GM19468 (cell line): ENCODE data around the gene STRN.
"Not testable (repeated sequence)": the region's sequence is repeated elsewhere in the genome, so short reads cannot be mapped to it uniquely, and the experiment has no call there.

Experiments
- ATAC-seq: cut with Tn5 transposase; IDR thresholded peaks from one replicate; pipeline ENCODE4 v1.9.1; 2021; ENCODE audit warnings: mild to moderate bottlenecking, moderate library complexity, moderate number of reproducible peaks; ENCODE audit not compliant: unreplicated experiment; ENCODE audit errors: extremely low read depth

Gene STRN

GRCh38 chr2:36918307-36918706 is 48.0 kb downstream of the STRN start:
- ATAC-seq = no peak

DNA sequence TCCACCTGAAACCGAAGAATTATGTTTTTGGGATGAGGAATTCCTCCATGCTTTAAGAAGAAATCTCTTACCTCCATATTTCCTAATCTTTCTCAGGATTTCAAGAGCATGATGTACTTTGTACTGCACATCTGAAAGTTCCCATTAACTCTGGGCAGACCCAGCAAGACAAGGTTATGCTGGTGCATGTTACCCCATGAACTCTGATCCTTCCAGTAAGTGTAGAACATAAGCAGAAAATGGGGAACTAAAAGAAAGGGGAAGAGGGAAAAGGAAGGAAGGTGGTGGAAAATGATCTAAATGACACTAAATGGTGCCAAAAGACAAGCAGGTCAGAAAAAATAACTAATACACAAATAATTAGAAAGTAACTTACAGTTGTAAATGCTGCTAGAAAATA is 50.7 kb downstream of the STRN start:
- no peak for ATAC-seq

- ATAC-seq = no peak
Observed at GRCh38 chr2:36912695-36913094, 53.6 kb downstream of the STRN start.

DNA sequence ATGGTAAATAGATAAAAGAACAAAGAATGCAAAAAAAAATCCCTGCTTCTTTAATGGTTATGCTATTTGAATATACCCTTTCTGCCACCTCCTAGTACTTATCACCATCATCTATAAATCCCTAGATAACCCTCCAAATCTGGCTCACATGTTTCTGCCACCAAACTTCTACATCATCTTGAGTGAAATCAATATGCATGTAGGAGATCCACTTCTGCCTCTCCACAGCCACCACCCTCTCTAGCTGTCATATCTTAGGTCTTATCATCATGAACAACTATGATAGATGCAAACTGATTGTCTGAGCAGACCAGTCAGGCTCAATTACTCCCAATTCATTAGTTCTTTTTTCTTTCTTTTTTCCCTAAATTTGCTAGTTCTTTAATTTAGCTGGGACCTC is 55.3 kb downstream of the STRN start:
- ATAC-seq = no peak

- no peak for ATAC-seq
Observed at GRCh38 chr2:36906277-36906676, 60.1 kb downstream of the STRN start.

DNA sequence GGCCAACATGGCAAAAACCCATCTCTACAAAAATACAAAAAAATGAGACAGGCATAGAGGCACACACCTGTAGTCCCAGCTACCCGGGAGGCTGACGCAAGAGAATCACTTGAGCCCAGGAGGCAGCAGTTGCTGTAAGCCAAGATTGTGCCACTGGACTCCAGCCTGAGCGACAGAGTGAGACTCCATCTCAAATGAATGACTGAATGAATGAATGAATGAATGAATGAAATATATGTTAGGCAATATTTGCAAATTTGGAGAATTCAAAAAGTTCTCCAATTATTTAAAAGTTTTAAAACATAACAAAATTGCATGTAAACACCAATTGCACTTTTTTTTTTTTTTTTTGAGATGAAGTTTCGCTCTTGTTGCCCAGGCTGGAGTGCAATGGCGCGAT is 61.7 kb downstream of the STRN start:
- ATAC-seq = no peak

DNA sequence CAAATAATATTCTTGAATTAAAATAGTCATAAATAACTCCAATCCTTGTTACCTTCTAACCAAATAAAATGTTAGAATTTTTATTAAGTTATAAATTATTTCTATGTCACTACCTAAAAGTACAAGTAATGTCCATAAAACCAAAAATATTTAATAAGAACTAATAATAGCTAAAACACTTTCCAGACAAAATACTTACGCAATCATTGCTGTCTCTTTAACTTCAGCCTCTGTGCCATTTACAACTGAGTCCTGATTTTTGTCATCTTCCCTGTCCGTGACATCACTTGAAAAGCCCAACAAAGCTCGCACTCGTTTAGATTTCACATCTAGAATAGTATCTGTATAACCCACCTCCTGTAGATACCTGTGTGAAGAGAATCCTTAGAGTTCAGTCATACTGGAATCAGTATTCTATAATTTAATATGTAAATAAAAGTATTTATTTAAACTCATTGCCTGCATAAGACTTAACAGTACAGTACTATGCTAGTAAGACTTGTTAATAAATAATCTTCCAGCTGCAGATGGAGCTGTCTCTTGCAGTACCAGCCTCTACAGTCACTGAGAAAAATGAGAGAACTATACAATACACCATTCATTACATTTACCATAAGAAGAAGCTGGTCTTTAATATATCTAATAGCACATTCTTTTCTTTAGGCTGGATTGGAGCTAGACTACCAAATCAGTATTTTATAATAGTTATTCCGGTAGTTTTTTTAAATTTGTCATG is 63.8 kb downstream of the STRN start:
- no peak for ATAC-seq

DNA sequence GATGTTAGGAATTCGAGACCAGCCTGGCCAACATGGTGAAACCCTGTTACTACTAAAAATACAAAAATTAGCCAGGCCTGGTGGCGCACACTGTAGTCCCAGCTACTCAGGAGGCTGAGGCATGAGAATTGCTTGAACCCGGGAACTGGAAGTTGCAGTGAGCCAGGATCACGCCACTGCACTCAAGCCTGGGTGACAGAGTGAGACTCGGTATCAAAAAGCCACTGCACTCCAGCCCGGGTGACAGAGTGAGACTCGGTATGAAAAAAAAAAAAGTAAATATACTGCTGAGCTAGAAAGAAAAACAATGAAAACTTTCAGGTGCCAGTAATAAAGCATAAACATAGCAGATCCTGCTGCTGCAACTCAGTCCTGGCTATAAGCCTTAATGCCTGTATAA is 73.5 kb downstream of the STRN start:
- no peak for ATAC-seq

- ATAC-seq = no peak
Observed at GRCh38 chr2:36889795-36890194, 76.5 kb downstream of the STRN start.

GRCh38 chr2:36887095-36887494 is 79.2 kb downstream of the STRN start:
- not testable (repeated sequence) for ATAC-seq

GRCh38 chr2:36886664-36887063 is 79.7 kb downstream of the STRN start:
- ATAC-seq = no peak

DNA sequence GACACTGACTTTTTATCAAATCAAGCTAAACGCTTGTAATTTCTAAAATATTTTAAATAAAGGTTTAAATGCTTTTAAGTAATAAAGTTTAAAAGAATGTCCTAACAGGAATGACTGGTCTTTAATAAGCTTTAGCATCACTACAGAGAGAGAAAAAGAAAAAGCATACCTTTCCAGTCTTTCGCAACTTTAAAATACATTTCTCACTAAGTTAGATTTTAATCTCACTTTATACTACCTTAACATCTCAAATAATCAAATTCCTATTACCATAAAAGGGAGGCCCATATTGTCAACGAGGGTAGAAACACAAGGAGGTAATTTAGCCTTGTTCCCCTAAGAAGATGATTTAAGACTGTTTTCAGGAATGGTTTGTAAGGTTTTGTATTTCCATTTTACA is 80.7 kb downstream of the STRN start:
- ATAC-seq = no peak

- no peak for ATAC-seq
Observed at GRCh38 chr2:36882532-36882931, 83.8 kb downstream of the STRN start.

DNA sequence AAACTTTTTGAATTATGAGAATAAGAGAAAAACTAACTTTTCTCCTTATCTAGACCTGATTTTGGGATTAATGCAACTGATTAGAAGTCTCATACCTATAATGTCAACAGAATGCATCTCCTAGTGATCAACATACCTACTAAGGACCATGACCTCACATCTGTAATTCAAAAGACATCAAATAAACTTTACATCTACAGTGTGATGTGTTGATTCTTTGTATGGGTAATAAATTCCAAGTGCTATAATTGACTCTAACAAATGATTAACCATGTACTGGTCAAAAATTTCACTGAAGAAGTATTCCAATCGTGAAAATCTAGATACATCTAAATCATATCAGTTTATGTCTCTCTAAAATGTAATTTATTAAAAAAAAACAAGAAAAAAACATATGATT is 84.5 kb downstream of the STRN start:
- no peak for ATAC-seq

GRCh38 chr2:36878429-36878828 is 87.9 kb downstream of the STRN start:
- no peak for ATAC-seq

- no peak for ATAC-seq
Observed at GRCh38 chr2:36871068-36871707, 95.1 kb downstream of the STRN start.

DNA sequence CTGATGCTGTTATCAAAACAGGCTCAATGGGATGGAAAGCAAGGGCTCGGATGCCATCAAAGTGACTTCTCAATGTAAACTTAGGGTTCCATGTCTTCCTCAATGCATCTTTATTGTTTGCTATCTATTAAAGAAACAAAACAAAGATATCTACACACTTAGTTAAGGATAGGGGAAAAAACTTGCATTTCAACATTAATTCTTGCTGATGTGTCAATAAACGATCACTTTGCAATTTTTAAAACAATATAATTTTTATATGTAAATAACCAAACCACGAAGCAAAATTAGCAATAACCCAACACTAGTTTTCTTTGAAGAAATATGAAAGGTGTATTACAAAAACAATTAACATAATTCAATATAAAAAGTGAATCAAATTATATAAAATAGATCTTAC is 96.7 kb downstream of the STRN start:
- ATAC-seq = no peak

- ATAC-seq = no peak
Observed at GRCh38 chr2:36861896-36862295, 104.4 kb downstream of the STRN start.

DNA sequence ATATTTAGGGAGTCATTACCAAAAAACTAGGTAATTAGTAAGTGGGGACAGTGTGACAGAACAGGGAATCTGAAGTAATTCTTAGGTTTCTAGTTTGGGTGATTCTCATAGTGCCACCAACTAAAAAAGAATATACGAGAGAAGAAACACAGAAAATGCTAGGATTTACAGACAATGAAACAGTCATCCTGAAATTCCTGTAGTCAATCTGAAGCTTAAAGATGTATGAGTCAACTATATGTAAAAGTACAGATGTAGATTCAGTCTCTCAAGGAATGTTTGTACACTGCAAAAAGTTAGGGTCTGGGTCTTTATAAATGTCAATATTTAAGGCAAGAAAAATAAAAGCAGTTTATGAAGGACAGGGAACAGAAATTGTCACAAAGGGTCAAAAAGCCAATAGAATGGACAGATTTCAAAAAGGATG is 107.0 kb downstream of the STRN start:
- no peak for ATAC-seq

- ATAC-seq = no peak
Observed at GRCh38 chr2:36858551-36859365, 107.6 kb downstream of the STRN start.

GRCh38 chr2:36857713-36858112 is 108.6 kb downstream of the STRN start:
- ATAC-seq = no peak
